HL-60 (cell line): ENCODE results near the gene RESP18.

Source experiments
- DNase-seq, 2 experiments: peaks; one replicate each; pipeline ENCODE4 v3.0.0-alpha.2; 2010 to 2020; ENCODE audit warnings: low read depth in 1 of 2, low spot score in 1 of 2
- H3K27ac ChIP-seq: fragments of 250-450 bp; sonication (Bioruptor Pico); replicated peaks from 2 replicates; pipeline ENCODE4 v1.5.1; 2020; ENCODE audit warnings: mild to moderate bottlenecking, moderate library complexity
- H3K27me3 ChIP-seq: fragments of 250-450 bp; sonication (Bioruptor Pico); 2 replicates; pipeline ENCODE4 v1.5.1; 2021; ENCODE audit warnings: mild to moderate bottlenecking, moderate library complexity; ENCODE audit not compliant: insufficient read depth, poor library complexity, severe bottlenecking
- H3K4me3 ChIP-seq: replicated peaks from 2 replicates; pipeline ENCODE4 v1.5.1; 2011; ENCODE audit warnings: mild to moderate bottlenecking, control low read depth, low read length; ENCODE audit not compliant: insufficient read depth
- CTCF ChIP-seq: IDR thresholded peaks from one replicate; pipeline ENCODE4 v1.5.1; 2011; ENCODE audit warnings: low read length, control low read depth, inconsistent platforms; ENCODE audit not compliant: insufficient read depth
- GABPA ChIP-seq: IDR thresholded peaks from 2 replicates; pipeline ENCODE4 v1.6.1; 2012; ENCODE audit warnings: low read depth
- POLR2AphosphoS5 ChIP-seq: IDR thresholded peaks from 2 replicates; pipeline ENCODE4 v1.6.1; 2012; ENCODE audit warnings: low read depth
- REST ChIP-seq: IDR thresholded peaks from 2 replicates; pipeline ENCODE4 v1.6.1; 2012; ENCODE audit warnings: low read depth; ENCODE audit not compliant: insufficient replicate concordance
- SPI1 ChIP-seq: IDR thresholded peaks from 2 replicates; pipeline ENCODE4 v1.6.1; 2012; ENCODE audit warnings: low read depth, mild to moderate bottlenecking, borderline replicate concordance
- microRNA-seq: library from miRNA; unstranded; fragments of <30 nt; microRNA quantifications from one replicate; pipeline ENCODE4, GENCODE V29; 2018

RESP18 gene

DNA sequence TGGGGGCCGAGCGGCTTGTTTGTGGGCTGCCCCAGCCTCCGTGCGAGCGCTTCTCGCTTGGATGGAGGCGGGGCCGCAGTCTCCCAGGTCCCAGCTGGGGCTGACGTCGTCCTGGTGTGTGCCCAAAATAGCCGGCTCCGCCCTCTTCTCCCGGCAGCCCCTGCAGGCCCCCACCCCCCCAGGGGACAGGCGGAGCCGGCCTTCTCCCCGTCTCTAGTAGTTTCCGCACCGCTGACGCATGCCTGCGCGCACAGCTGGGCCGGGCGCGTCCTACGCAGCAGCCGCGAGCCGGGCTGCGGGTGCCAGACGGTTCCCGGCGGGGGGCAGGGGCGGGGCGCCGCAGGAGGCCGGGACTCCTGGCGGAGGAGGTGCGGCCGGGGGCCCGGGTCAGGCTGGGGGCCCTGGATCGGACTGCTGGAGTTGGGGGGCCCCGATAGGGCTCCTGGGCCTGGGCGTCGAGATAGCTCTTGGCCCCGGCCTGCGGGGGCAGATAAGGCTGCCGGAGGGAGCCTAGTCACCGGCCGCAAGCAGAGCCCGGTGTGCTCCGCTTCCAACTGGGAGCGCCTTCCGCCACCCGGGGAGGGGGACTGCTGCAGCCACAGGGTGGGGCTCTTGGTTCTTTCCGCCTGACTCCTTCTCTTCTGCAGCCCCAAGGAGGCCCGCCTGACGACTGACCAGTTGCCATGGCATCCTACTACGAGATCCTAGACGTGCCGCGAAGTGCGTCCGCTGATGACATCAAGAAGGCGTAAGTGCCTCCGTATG is 53.2 kb downstream of the RESP18 start, which contains the start of gene DNAJB2:
DNAJB2 (plus strand) TSS at position 216 of the 765 bp plus-strand sequence; CDS start at position 684, 468 bp downstream.
- Histone ChIP-seq H3K27ac (peak within 1 kb of the TSS; percentile 64), H3K27me3 (no peaks in the 10 kb centered on the region), H3K4me3 (peak within 1 kb of the TSS; percentile 47)
- TF ChIP-seq GABPA: no peak
- peak; percentile 54; the same call in 1 of the 2 replicates for TF ChIP-seq POLR2AphosphoS5
- peak; percentile 27; the same call in 1 of the 2 replicates for TF ChIP-seq SPI1
- DNase-seq: peak; percentile 95 to 98

- Histone ChIP-seq H3K27ac (no peak overlapping the region), H3K4me3 (peak overlapping the region; percentile 47), H3K27me3 (no peaks in the 10 kb centered on the region)
- no peak for DNase-seq
- TF ChIP-seq CTCF: no peak
- no peak for TF ChIP-seq REST
- TF ChIP-seq POLR2AphosphoS5: no peak
- no peak for TF ChIP-seq GABPA
- TF ChIP-seq SPI1: no peak
These were observed 53.8 kb downstream of the RESP18 start for GRCh38 chr2:219278655-219279150.

- no peaks in the 10 kb centered on the region for H3K27me3 ChIP-seq
- H3K27ac ChIP-seq: no peak overlapping the region
- peak; percentile 39 to 61 for DNase-seq
- no peak overlapping the region for H3K4me3 ChIP-seq
- no peak for TF ChIP-seq POLR2AphosphoS5
- no peak for TF ChIP-seq GABPA
- TF ChIP-seq CTCF: peak; percentile 97
- no peak for TF ChIP-seq REST
- peak; percentile 59; the same call in 1 of the 2 replicates for TF ChIP-seq SPI1
These were observed 54.6 kb downstream of the RESP18 start for GRCh38 chr2:219277703-219278654.

Small RNA genes lying within 50 kb of the gene (microRNA-seq; reads per million reads assigned to microRNA genes)
- 0.90 reads per million for gene MIR153-1
